ENCODE data around the gene ZFR2. TPM values are rescaled to one million over a fixed set of nuclear protein-coding genes. Genes with fewer than 3 reads are reported as not detected.

ZFR2 gene
- total and polyA plus RNA-seq, 10 of the 15 experiments (the other 5 are each of a cell fraction or from before 2014, with no cell fraction given) = 0.18 TPM; not detected in 9

GRCh38 chr19:3793799-3794198 lies 75.0 kb downstream of the ZFR2 start (continued):
- TF ChIP-seq ZBTB4 (CRISPR knock-in tag; IDR thresholded peaks at IDR 0.05) (no peak), MYC (IDR thresholded peaks at IDR 0.05; ENCODE audit: insufficient read depth, insufficient read length, insufficient replicate concordance, low read length, severe bottlenecking) (no peak), ZNF592 (IDR thresholded peaks at IDR 0.05) (no peak), ZNF622 (IDR thresholded peaks at IDR 0.05) (no peak)

GRCh38 chr19:3792114-3792513 lies 76.7 kb downstream of the ZFR2 start:
- WGBS (ENCODE audit: insufficient coverage, insufficient replicate concordance, low lambda C conversion rate, missing lambda C conversion rate) = 9% methylated on average over 3 of the region's 3 CpGs
- Histone ChIP-seq H3K27me3 (replicated peaks in 1 of 2; ENCODE audit: control insufficient read depth in 2 of 2, insufficient read depth in 2 of 2, low read length in 1 of 2) (no peaks in the 10 kb centered on the region), H4K20me1 (ENCODE audit: control insufficient read depth, insufficient read depth) (no peaks in the 10 kb centered on the region), H3K79me2 (ENCODE audit: control insufficient read depth, insufficient read depth, low read length) (no peaks in the 10 kb centered on the region), H3K4me1 (ENCODE audit: control insufficient read depth, insufficient read depth, low read length) (no peaks in the 10 kb centered on the region), H3K36me3 (ENCODE audit: control insufficient read depth in 2 of 2, insufficient read depth in 2 of 2, low read length in 1 of 2) (no peaks in the 10 kb centered on the region), H3K4me3 (no peak overlapping the region), H2AFZ (ENCODE audit: control insufficient read depth, low read depth, low read length) (no peak overlapping the region), H3K27ac (ENCODE audit: control insufficient read depth, insufficient read depth) (no peak overlapping the region), H3K4me2 (ENCODE audit: control insufficient read depth, insufficient read depth) (no peak overlapping the region), H3K9ac (ENCODE audit: control insufficient read depth, insufficient read depth, low read length) (no peak overlapping the region), H3K9me3 (replicated peaks; ENCODE audit: control insufficient read depth, insufficient read depth, low read length) (no peaks in the 10 kb centered on the region; the same call in 1 of the 3 replicates)
- POLR2A ChIA-PET = interaction anchor here (0.6 kb wide), 1 partner anchor 1197 kb away, joined by 4 read pairs; no protein-coding TSS in a partner anchor
- FAIRE-seq (no peak), ATAC-seq (no peak), DNase-seq (ENCODE audit: low read depth, low spot score) (no peak)
- intact Hi-C loops (cut with micrococcal nuclease; ENCODE audit: unreplicated experiment) (no loop called here), in situ Hi-C loops (cut with MboI) (no loop called here)
- no TSS peak for BruUV-seq (replicated peaks)
- SMC1A ChIA-PET (ENCODE audit: uncharacterized antibody, unreplicated experiment) = no interaction called here
- RAD21 ChIA-PET (ENCODE audit: unreplicated experiment) = no interaction called here
- CTCF ChIA-PET = no interaction called here
- TF ChIP-seq SIX5 (IDR thresholded peaks at IDR 0.05; ENCODE audit: low read depth, low read length, severe bottlenecking) (no peak), ZNF274 (IDR thresholded peaks at IDR 0.05; ENCODE audit: insufficient read depth, insufficient read length) (no peak), NFYA (IDR thresholded peaks at IDR 0.05; ENCODE audit: borderline replicate concordance, low read depth, low read length) (no peak), BCL3 (IDR thresholded peaks at IDR 0.05; ENCODE audit: borderline replicate concordance, insufficient read depth, low read depth, low read length, poor library complexity, severe bottlenecking) (no peak), EZH2 (IDR thresholded peaks at IDR 0.05; ENCODE audit: borderline replicate concordance, control insufficient read depth, low read depth, low read length) (no peak), E4F1 (IDR thresholded peaks at IDR 0.05; ENCODE audit: borderline replicate concordance, partially characterized antibody) (no peak)
